PC-9 (cell line): ENCODE data around the gene MAGEA8. TPM values are rescaled to one million over a fixed set of nuclear protein-coding genes. Genes with fewer than 3 reads are reported as not detected.

ENCODE experiments used
- BruUV-seq: library from RNA; stranded (reverse); fragments of 400-500 nt; replicated peaks from 2 replicates; lab custom pipeline; 2021; lab: Mats Ljungman, UMichigan
- CTCF ChIA-PET: fragments of 300-600 bp; sonication (Branson Sonifier 250); formaldehyde crosslinking; loops from one replicate; lab custom pipeline; 2022; ENCODE audit warnings: antibody characterized with exemption; lab: Charles Lee
- POLR2A ChIA-PET: fragments of 300-600 bp; sonication (Branson Sonifier 250); formaldehyde crosslinking; loops from one replicate; lab custom pipeline; 2022; ENCODE audit warnings: antibody characterized with exemption; ENCODE audit not compliant: unreplicated experiment; lab: Charles Lee
- DNase-seq, 2 experiments: peaks; one replicate each; pipeline versions ENCODE4 v3.0.0 to v3.0.0-alpha.2; 2015 to 2022; ENCODE audit warnings: mixed read lengths in 1 of 2
- H2AFZ ChIP-seq: fragments of 200-600 bp; sonication (generic); 2 replicates; pipeline ENCODE4 v1.8.1; 2017; ENCODE audit warnings: antibody characterized with exemption
- H3F3A ChIP-seq: fragments of 200-600 bp; sonication (generic); 2 replicates; pipeline ENCODE4 v1.8.1; 2017; ENCODE audit warnings: antibody characterized with exemption, mild to moderate bottlenecking, low read depth; ENCODE audit not compliant: insufficient read depth
- H3K27ac ChIP-seq: fragments of 200-600 bp; sonication (generic); 2 replicates; pipeline ENCODE4 v1.6.1; 2016; ENCODE audit warnings: mixed run types
- H3K27me3 ChIP-seq: fragments of 200-600 bp; sonication (generic); 2 replicates; pipeline ENCODE4 v1.6.1; 2016; ENCODE audit warnings: low read depth, mixed run types; ENCODE audit not compliant: insufficient read depth
- H3K36me3 ChIP-seq: fragments of 200-600 bp; sonication (generic); 2 replicates; pipeline ENCODE4 v1.6.1; 2016; ENCODE audit warnings: low read depth, mixed run types
- H3K4me1 ChIP-seq: fragments of 200-600 bp; sonication (generic); replicated peaks from 2 replicates; pipeline ENCODE4 v1.6.1; 2016; ENCODE audit warnings: mixed run types; ENCODE audit not compliant: insufficient read depth
- H3K4me2 ChIP-seq: fragments of 200-600 bp; sonication (generic); 2 replicates; pipeline ENCODE4 v1.6.1; 2017; ENCODE audit warnings: mixed run types
- H3K4me3 ChIP-seq: fragments of 200-600 bp; sonication (generic); 2 replicates; pipeline ENCODE4 v1.6.1; 2016; ENCODE audit warnings: mixed run types
- H3K79me2 ChIP-seq: fragments of 200-600 bp; sonication (generic); 2 replicates; pipeline ENCODE4 v1.6.1; 2017; ENCODE audit warnings: low read depth, mixed run types
- H3K9me2 ChIP-seq: fragments of 200-600 bp; sonication (generic); 2 replicates; pipeline ENCODE4 v1.8.1; 2017; ENCODE audit warnings: mild to moderate bottlenecking; ENCODE audit not compliant: insufficient read depth
- H3K9me3 ChIP-seq: fragments of 200-600 bp; sonication (generic); 2 replicates; pipeline ENCODE4 v1.8.1; 2016; ENCODE audit warnings: low read depth; ENCODE audit not compliant: insufficient read depth
- H4K20me1 ChIP-seq: fragments of 200-600 bp; sonication (generic); 2 replicates; pipeline ENCODE4 v1.8.1; 2017; ENCODE audit not compliant: insufficient read depth
- CTCF ChIP-seq: fragments of 200-600 bp; sonication (generic); conservative IDR thresholded peaks from 2 replicates; pipeline ENCODE4 v1.6.1; 2017; ENCODE audit warnings: mixed run types, antibody characterized with exemption, mild to moderate bottlenecking, moderate library complexity
- EZH2 ChIP-seq: fragments of 200-600 bp; sonication (generic); IDR thresholded peaks from 2 replicates; pipeline ENCODE4 v1.8.0; 2017; ENCODE audit warnings: antibody characterized with exemption, low read depth
- intact Hi-C: fragments of 100-400 bp; cut with micrococcal nuclease; formaldehyde crosslinking; loops from one replicate; pipeline ENCODE4 v1.10.0; 2022; ENCODE audit not compliant: unreplicated experiment
- total RNA-seq: library from RNA; stranded (reverse); gene quantifications from 2 replicates; pipeline ENCODE4 v1.2.3, GENCODE V29; 2021

MAGEA8 gene
- total RNA-seq, 1 experiment from 2014 or later: not detected

- intact Hi-C loops: no loop called here
- ChIA-PET POLR2A (no interaction called here), CTCF (no interaction called here)
- H3K79me2 ChIP-seq: no peaks in the 10 kb centered on the region
- H3F3A ChIP-seq: no peaks in the 10 kb centered on the region
- BruUV-seq: no TSS peak
- no peak for DNase-seq
- H3K27me3 ChIP-seq: peaks cover 11% of the 10 kb centered on the region; the same call in 1 of the 2 replicates
- 0 out of 2 replicates have a peak, but pooled peaks cover 5% of the 10 kb centered on the region for H3K9me3 ChIP-seq
- H3K4me1 ChIP-seq: no peaks in the 10 kb centered on the region
- H3K9me2 ChIP-seq: no peaks in the 10 kb centered on the region
- H4K20me1 ChIP-seq: no peaks in the 10 kb centered on the region
- no peak overlapping the region for H3K4me2 ChIP-seq
- no peak overlapping the region for H3K27ac ChIP-seq
- TF ChIP-seq CTCF: no peak
- TF ChIP-seq EZH2: no peak
- H3K36me3 ChIP-seq: no peaks in the 10 kb centered on the region
- no peak overlapping the region for H2AFZ ChIP-seq
- no peak overlapping the region for H3K4me3 ChIP-seq
Observed at GRCh38 chrX:149860445-149860844, 20.5 kb upstream of the MAGEA8 start.

- Histone ChIP-seq H3K27ac (no peak overlapping the region), H3K9me2 (no peaks in the 10 kb centered on the region), H3K9me3 (0 out of 2 replicates have a peak, but pooled peaks cover 5% of the 10 kb centered on the region), H3K79me2 (no peaks in the 10 kb centered on the region), H4K20me1 (no peaks in the 10 kb centered on the region), H3K27me3 (no peaks in the 10 kb centered on the region), H3F3A (no peaks in the 10 kb centered on the region), H3K4me2 (no peak overlapping the region), H2AFZ (no peak overlapping the region), H3K4me3 (no peak overlapping the region), H3K4me1 (no peaks in the 10 kb centered on the region), H3K36me3 (no peaks in the 10 kb centered on the region)
- DNase-seq: no peak
- CTCF ChIA-PET: no interaction called here
- no TSS peak for BruUV-seq
- no peak for TF ChIP-seq CTCF
- TF ChIP-seq EZH2: no peak
- intact Hi-C loops: no loop called here
- POLR2A ChIA-PET: no interaction called here
Observed at GRCh38 chrX:149865390-149865789, 15.6 kb upstream of the MAGEA8 start.

GRCh38 chrX:149867488-149867887 is 13.5 kb upstream of the MAGEA8 start:
- Histone ChIP-seq H3K9me2 (no peaks in the 10 kb centered on the region), H3K27ac (no peak overlapping the region), H3K4me2 (no peak overlapping the region), H3K36me3 (no peaks in the 10 kb centered on the region), H4K20me1 (no peaks in the 10 kb centered on the region), H3K27me3 (no peaks in the 10 kb centered on the region), H3K4me3 (no peak overlapping the region), H3K4me1 (no peaks in the 10 kb centered on the region), H3K9me3 (no peaks in the 10 kb centered on the region), H3F3A (no peaks in the 10 kb centered on the region), H2AFZ (no peak overlapping the region), H3K79me2 (no peaks in the 10 kb centered on the region)
- CTCF ChIA-PET: no interaction called here
- no peak for DNase-seq
- intact Hi-C loops: no loop called here
- no peak for TF ChIP-seq EZH2
- no peak for TF ChIP-seq CTCF
- no TSS peak for BruUV-seq
- POLR2A ChIA-PET: no interaction called here
